ENCODE results near the gene USP37. TPM values are rescaled to one million over a fixed set of nuclear protein-coding genes. Genes with fewer than 3 reads are reported as not detected.

USP37 gene, protein sequence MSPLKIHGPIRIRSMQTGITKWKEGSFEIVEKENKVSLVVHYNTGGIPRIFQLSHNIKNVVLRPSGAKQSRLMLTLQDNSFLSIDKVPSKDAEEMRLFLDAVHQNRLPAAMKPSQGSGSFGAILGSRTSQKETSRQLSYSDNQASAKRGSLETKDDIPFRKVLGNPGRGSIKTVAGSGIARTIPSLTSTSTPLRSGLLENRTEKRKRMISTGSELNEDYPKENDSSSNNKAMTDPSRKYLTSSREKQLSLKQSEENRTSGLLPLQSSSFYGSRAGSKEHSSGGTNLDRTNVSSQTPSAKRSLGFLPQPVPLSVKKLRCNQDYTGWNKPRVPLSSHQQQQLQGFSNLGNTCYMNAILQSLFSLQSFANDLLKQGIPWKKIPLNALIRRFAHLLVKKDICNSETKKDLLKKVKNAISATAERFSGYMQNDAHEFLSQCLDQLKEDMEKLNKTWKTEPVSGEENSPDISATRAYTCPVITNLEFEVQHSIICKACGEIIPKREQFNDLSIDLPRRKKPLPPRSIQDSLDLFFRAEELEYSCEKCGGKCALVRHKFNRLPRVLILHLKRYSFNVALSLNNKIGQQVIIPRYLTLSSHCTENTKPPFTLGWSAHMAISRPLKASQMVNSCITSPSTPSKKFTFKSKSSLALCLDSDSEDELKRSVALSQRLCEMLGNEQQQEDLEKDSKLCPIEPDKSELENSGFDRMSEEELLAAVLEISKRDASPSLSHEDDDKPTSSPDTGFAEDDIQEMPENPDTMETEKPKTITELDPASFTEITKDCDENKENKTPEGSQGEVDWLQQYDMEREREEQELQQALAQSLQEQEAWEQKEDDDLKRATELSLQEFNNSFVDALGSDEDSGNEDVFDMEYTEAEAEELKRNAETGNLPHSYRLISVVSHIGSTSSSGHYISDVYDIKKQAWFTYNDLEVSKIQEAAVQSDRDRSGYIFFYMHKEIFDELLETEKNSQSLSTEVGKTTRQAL
- 5.7 TPM for total RNA-seq
- long read RNA-seq, full-length matches to known transcripts, result 3 of 5 reads
- long read RNA-seq, partial matches to known transcripts, result 1 of 5 reads
- long read RNA-seq, other reads (novel, unspliced or antisense), result 1 of 5 reads

DNA sequence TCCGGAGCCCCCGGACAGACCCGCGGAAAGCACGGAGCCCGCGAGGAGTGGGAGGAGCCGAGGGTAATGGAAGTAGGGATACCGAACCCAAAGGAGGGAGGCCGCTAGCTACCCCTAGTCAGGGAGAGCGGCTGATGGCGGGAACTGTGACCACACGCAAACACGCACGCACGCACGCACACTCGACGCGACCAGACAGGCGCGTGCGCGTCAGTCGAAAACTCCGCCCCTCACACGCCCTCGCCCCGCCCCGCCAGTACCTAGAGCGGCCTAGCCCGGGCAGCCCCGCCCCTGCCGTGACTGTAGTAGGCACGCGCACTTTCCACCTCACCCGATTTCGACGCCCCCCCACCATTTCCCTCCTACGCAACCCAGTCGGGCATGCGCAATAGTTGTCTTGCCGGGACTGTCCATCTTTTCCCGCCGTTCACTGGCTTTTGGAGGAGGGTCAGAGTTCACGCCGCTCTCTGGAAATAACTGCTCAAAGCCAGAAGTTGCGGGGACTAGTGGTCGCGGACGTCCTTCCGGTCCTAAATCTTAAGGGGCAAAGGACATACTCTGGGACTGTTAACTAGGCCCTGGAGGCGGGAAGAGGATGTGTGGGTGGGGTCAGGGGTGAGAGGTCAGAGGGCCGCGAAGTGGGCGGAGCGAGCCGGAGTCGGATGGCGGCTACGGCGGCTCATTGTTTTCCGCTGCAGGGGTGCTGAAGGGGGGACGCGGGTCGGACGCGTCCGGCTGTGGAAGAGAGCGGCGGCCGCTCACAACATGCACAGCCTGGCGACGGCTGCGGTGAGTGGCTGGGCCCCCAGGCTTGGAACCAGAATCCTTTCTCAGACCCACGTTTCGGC is at the start of gene USP37, which contains the start of gene CNOT9:
Gene USP37, minus strand, starts transcription at position 162 of the 848 bp plus-strand sequence. CDS start 9,698 bp downstream, outside the sequence.
Gene CNOT9, plus strand, starts transcription at position 650 of the 848 bp plus-strand sequence. Its CDS starts 116 bp downstream, at position 766.
- Histone ChIP-seq H3K9me3 (replicated peaks) (no peaks in the 10 kb centered on the region), H3K4me3 (peak within 1 kb of the TSS; percentile 91), H3K27ac (replicated peaks) (peak within 1 kb of the TSS; percentile 95), H3K4me1 (peaks cover 62% of the 10 kb centered on the region), H3K36me3 (peaks cover 11% of the 10 kb centered on the region), H3K27me3 (ENCODE audit: low read depth) (no peaks in the 10 kb centered on the region)
- intact Hi-C loops (cut with micrococcal nuclease), result no loop called here
- TF ChIP-seq, protein P1, sequence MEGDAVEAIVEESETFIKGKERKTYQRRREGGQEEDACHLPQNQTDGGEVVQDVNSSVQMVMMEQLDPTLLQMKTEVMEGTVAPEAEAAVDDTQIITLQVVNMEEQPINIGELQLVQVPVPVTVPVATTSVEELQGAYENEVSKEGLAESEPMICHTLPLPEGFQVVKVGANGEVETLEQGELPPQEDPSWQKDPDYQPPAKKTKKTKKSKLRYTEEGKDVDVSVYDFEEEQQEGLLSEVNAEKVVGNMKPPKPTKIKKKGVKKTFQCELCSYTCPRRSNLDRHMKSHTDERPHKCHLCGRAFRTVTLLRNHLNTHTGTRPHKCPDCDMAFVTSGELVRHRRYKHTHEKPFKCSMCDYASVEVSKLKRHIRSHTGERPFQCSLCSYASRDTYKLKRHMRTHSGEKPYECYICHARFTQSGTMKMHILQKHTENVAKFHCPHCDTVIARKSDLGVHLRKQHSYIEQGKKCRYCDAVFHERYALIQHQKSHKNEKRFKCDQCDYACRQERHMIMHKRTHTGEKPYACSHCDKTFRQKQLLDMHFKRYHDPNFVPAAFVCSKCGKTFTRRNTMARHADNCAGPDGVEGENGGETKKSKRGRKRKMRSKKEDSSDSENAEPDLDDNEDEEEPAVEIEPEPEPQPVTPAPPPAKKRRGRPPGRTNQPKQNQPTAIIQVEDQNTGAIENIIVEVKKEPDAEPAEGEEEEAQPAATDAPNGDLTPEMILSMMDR (IDR thresholded peaks at IDR 0.05; ENCODE audit: borderline replicate concordance), result no peak
- peak; percentile 100 for DNase-seq

DNA sequence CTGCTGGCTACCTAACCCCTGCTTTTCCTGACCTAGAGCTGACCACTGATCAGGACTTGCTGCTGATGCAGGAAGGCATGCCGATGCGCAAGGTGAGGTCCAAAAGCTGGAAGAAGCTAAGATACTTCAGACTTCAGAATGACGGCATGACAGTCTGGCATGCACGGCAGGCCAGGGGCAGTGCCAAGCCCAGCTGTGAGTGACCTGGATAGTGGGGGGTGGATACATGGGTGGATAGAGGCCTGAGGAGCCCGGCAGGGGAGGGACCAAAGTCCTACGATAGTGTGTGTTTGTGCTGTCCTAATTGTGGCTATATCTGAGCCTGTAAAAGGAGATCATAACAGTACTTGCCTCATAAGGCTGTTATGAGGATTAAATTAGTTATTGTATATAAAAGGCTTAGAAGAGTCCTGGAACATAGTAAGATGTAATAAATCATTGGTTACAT is 47.7 kb upstream of the USP37 start:
- no peak overlapping the region for H3K4me3 ChIP-seq
- no peaks in the 10 kb centered on the region for H3K27me3 ChIP-seq (ENCODE audit: low read depth)
- TF ChIP-seq, protein P1 (IDR thresholded peaks at IDR 0.05; ENCODE audit: borderline replicate concordance), result no peak
- H3K36me3 ChIP-seq, result no peaks in the 10 kb centered on the region
- H3K4me1 ChIP-seq, result no peaks in the 10 kb centered on the region
- H3K9me3 ChIP-seq (replicated peaks), result no peaks in the 10 kb centered on the region
- intact Hi-C loops (cut with micrococcal nuclease), result no loop called here
- no peak overlapping the region for H3K27ac ChIP-seq (replicated peaks)
- no peak for DNase-seq

DNA sequence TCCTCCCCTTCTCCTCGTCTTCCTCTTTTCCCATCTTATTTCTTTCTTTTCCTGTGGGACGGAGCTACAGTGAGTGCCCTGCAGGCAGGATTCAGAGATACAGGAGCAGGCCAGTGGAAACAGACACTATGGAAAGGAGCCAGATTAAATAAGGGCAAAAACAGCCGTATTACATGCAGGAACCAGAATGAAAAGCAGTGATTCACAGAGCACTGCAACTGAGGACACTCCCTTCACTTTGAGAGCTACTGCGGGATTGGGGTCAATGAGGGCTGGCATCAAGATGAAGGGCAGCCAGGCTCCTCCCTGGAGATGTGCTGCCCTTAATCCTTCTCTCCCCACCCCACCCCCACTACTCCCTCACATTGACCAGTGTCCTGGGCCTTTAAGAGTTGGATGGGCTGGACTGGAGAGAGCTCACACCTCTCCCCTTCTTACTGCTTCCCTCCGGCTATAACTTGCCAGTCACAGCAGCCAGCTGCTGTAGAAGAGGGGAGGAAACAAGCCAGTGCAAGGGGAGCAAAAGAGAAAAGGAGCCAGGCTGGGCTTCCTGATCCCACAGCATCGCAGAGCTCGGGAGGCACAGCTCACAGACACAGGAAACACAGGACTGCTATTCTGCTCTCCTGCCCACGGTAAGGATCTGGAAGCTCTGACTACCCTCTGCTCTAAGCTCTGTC is 39.4 kb upstream of the USP37 start, which contains the start of gene PLCD4:
Gene PLCD4, plus strand, starts transcription at position 464 of the 680 bp plus-strand sequence. CDS start 7,841 bp downstream, outside the sequence.
- intact Hi-C loops (cut with micrococcal nuclease), result no loop called here
- no peaks in the 10 kb centered on the region for H3K36me3 ChIP-seq
- peak within 1 kb of the TSS; percentile 6 for H3K27ac ChIP-seq (replicated peaks)
- H3K4me3 ChIP-seq, result peak within 1 kb of the TSS; percentile 42
- no peaks in the 10 kb centered on the region for H3K9me3 ChIP-seq (replicated peaks)
- DNase-seq, result no peak
- no peaks in the 10 kb centered on the region for H3K27me3 ChIP-seq (ENCODE audit: low read depth)
- TF ChIP-seq, protein P1 (IDR thresholded peaks at IDR 0.05; ENCODE audit: borderline replicate concordance), result no peak
- peaks cover 14% of the 10 kb centered on the region for H3K4me1 ChIP-seq

DNA sequence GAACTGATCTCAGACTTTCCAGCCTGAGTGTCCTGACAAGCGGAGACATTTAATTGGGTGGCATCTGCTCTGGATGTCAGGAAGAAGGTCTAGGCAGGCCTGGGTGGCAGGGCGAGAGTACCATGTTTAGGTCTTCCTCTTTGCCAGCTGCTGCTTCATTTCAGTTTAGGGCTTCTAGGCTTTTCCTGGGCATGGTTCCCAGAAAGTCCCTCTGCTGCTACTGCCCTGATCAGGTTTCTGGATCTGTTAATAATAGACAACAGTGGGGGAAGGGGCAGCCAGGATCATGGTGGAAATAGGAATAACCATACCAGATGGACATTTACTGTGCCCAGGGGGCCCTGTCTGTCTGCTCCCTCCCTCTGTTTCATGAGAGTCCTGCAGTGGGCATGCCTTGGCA is 37.3 kb upstream of the USP37 start:
- no peaks in the 10 kb centered on the region for H3K27me3 ChIP-seq (ENCODE audit: low read depth)
- TF ChIP-seq, protein P1 (IDR thresholded peaks at IDR 0.05; ENCODE audit: borderline replicate concordance), result no peak
- peaks cover 14% of the 10 kb centered on the region for H3K4me1 ChIP-seq
- no peak for DNase-seq
- no peaks in the 10 kb centered on the region for H3K36me3 ChIP-seq
- H3K4me3 ChIP-seq, result no peak overlapping the region
- no peaks in the 10 kb centered on the region for H3K9me3 ChIP-seq (replicated peaks)
- H3K27ac ChIP-seq (replicated peaks), result no peak overlapping the region
- intact Hi-C loops (cut with micrococcal nuclease), result no loop called here

Data from left ventricle myocardium inferior (tissue), 1 donor.